GM19193 (cell line): ENCODE measurements around the gene LCE3C.

Experiments
- POLR2A ChIP-seq: IDR thresholded peaks from 4 replicates; pipeline ENCODE4 v1.6.1; 2011; ENCODE audit not compliant: insufficient read depth, insufficient read length; ENCODE audit errors: extremely low read depth

The LCE3C gene

DNA sequence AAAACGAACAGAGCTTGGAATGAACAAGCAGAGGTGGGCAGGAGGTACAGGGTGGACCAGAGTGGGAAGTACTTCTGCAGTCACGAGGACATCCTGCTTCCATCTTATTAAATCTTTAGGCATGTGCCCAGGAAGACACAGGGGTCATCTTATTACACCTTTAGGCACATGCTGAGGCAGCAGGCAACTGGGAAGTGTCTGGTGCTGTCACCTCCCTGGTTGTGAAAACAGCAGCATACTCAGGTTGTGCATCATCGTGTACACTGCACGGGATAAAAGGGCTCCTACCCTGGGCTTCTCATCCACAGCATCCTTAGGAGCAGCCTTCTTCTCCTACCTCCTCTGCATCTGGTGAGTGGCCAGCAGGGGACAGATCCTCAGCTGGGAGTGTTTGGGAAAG, at the start of gene LCE3C:
TSS of gene LCE3C (plus strand) at position 301 of the 400 bp plus-strand sequence. CDS start 498 bp downstream, outside the sequence.
- TF ChIP-seq POLR2A = no peak

GRCh38 chr1:152565115-152565514, 34.9 kb upstream of the LCE3C start:
- TF ChIP-seq POLR2A = no peak

- TF ChIP-seq POLR2A = no peak
Observed at GRCh38 chr1:152565535-152566215, 34.4 kb upstream of the LCE3C start.

GRCh38 chr1:152566681-152567080, 33.4 kb upstream of the LCE3C start, which contains the start of gene LCE3E:
LCE3E (minus strand) TSS chr1:152566780; CDS start chr1:152566208, 572 bp downstream.
- no peak for TF ChIP-seq POLR2A

DNA sequence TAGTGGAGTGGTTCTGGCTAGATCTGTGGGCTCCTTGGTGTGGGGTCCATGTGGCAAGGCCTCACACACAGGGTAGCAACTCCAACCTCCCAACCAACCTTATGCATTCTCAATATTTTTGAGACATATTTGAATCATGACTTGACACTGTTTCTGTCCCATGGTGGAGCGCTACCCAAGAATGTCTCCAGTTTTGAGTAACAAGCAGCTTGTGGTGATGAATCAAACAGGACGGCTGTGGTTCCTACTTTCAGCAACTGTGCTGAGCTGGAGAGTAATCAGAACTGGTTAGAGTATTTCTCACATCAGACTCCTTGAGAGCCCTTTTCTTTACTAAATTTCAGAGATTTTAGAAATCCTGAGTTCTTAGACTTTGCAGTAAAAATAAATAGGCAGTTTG, 22.9 kb upstream of the LCE3C start:
- no peak for TF ChIP-seq POLR2A

- no peak for TF ChIP-seq POLR2A
Observed at GRCh38 chr1:152580433-152580832, 19.6 kb upstream of the LCE3C start, which contains the start of gene LCE3D. LCE3D (minus strand) TSS chr1:152580516; CDS start chr1:152579936, 580 bp downstream.

- no peak for TF ChIP-seq POLR2A
Observed at GRCh38 chr1:152582647-152583046, 17.4 kb upstream of the LCE3C start.

GRCh38 chr1:152585586-152585985, 14.4 kb upstream of the LCE3C start:
- no peak for TF ChIP-seq POLR2A

- TF ChIP-seq POLR2A = no peak
Observed at GRCh38 chr1:152596986-152597385, 3.0 kb upstream of the LCE3C start.

DNA sequence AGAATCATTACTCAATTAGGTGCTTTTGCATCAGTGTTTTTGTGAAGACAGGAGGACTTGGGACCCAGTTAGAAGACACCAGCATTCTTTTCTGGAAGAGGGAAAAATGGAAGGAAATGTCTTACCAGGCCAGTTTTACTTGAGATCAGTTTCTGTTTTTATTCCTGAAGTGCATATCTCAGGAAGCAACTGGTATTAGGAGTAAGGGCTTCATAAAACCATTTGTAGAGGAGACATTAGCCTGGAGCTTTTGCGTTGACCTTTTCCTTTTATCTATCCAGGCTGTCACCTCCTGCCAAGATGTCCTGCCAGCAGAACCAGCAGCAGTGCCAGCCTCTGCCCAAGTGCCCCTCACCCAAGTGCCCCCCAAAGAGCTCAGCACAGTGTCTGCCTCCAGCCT, 13.5 kb downstream of the LCE3C start, which contains the start of gene LCE3B:
TSS of gene LCE3B (plus strand) at position 301 of the 400 bp plus-strand sequence. CDS start at position 301, 0 bp downstream.
- TF ChIP-seq POLR2A = no peak

GRCh38 chr1:152621993-152622392, 22.0 kb downstream of the LCE3C start:
- TF ChIP-seq POLR2A = no peak

DNA sequence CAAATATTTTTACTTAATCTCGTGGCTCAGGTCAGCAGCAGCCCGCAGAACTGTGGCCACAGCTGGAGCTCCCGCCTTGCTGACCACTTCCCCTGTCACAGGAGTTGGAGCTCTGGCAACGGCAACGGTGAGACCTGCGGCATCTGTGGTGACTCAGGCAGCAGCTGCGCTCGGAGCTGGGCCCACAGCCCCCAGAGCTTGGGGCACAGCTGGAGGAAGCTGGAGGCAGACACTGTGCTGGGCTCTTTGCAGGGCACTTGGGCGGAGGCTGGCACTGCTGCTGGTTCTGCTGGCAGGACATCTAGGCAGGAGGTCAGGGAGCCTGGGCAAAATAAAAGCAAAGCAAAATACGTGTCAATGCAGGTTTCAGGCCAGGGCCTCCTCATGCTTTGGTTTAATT, 22.8 kb downstream of the LCE3C start, which contains the start of gene LCE3A:
TSS of gene LCE3A (minus strand) at position 301 of the 400 bp plus-strand sequence. CDS start at position 301, 0 bp downstream.
- TF ChIP-seq POLR2A = no peak

GRCh38 chr1:152623203-152623844, 23.3 kb downstream of the LCE3C start:
- TF ChIP-seq POLR2A = no peak

DNA sequence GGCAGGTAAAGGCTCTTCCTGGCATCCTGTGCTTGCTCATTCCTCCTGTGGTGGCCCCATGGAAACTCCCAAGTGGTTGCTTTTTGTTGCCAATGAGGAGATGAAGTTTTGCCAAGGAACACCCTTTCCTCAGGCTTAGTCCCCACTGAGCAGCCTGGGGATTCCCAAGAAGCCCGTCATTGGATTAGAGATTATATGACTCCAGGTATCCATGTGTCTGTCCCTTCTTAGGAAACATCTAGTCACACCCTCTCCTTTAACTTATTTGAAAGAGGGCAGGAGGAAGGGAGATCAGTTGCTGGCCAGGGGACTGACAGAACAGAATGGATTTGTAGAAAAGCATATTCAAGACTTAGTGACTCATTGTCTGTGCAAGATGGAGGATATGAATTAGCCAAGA, 26.7 kb downstream of the LCE3C start:
- no peak for TF ChIP-seq POLR2A

GRCh38 chr1:152630596-152630995, 30.6 kb downstream of the LCE3C start:
- no peak for TF ChIP-seq POLR2A

DNA sequence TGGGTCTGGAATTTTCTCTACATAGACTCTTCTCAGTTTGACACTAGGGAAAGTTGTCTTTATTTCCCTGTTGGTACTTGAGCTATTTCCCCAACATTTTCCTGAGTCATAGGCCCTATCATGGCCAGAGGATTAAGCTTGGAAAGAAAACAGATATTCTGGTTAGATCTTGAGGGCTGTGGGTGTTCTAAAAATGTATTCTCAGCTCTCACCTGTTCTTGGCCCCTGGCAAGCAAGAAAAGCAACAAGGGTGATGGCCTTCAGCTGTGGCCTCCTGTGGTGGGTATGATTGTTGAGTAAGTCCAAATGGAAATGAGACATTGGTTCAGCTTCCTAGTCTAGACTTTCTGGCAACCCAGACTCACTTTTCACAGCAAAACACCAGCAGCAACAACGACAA, 40.3 kb downstream of the LCE3C start:
- no peak for TF ChIP-seq POLR2A
